Measurements from ENCODE around the gene IRF1.

DNA sequence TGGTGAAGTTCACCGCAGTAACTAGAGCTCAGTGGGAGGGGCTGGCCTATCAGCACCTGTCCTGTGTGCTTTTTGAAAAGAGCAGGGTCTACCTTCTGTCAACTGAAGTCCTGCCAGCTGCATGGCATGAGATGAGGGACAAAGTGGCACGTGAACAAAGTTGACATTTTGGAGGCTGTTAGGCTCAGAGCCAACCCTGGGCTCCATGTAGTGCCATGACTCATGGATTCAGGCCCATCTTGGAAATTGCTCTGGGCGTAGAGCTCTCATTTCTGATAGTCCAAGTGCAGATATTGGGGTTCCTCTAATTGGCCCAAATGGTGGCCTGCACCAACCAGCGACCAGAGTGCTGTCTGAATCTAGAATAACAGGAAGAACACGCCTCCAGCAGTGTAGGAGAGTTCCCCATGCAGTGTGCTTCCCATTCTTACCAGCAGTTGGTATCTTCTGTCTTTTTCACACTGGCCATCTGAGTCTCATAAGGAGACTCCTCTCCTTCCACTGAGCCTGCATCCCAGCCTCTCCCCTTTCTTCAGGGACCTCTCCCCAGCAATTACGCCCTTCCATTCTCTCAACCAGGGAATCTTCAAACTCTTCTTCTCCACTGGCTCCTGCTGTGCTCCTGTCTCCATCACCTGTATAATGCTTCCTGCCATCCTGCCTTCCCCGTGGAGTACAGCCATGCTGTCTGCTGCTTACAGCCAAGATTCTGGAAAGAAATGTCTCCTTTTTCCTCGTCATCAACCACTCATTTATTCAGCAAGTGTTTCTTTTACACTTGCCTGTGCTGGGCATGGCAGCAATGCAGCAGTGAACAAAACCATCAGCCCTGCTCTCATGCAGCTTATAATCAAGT lies 30.4 kb downstream of the IRF1 start:
- TF ChIP-seq EZH2 (IDR thresholded peaks at IDR 0.05; ENCODE audit: low read depth, low read length, severe bottlenecking) (no peak), GABPA (IDR thresholded peaks at IDR 0.05; ENCODE audit: borderline replicate concordance, insufficient read depth, low read length) (no peak), RFX5 (IDR thresholded peaks at IDR 0.05; ENCODE audit: borderline replicate concordance, low read depth, low read length) (no peak), CREB1 (IDR thresholded peaks at IDR 0.05) (no peak), TEAD4 (IDR thresholded peaks at IDR 0.05; ENCODE audit: low read depth, low read length) (no peak), SIN3A (conservative IDR thresholded peaks at IDR 0.05 in 1 of 2, IDR thresholded peaks at IDR 0.05 in 1 of 2; ENCODE audit: low read depth in 1 of 2, low read length in 2 of 2) (no peak), POLR2AphosphoS5 (IDR thresholded peaks at IDR 0.05; ENCODE audit: low read depth, low read length) (no peak)
- TF ChIP-seq, protein P1, sequence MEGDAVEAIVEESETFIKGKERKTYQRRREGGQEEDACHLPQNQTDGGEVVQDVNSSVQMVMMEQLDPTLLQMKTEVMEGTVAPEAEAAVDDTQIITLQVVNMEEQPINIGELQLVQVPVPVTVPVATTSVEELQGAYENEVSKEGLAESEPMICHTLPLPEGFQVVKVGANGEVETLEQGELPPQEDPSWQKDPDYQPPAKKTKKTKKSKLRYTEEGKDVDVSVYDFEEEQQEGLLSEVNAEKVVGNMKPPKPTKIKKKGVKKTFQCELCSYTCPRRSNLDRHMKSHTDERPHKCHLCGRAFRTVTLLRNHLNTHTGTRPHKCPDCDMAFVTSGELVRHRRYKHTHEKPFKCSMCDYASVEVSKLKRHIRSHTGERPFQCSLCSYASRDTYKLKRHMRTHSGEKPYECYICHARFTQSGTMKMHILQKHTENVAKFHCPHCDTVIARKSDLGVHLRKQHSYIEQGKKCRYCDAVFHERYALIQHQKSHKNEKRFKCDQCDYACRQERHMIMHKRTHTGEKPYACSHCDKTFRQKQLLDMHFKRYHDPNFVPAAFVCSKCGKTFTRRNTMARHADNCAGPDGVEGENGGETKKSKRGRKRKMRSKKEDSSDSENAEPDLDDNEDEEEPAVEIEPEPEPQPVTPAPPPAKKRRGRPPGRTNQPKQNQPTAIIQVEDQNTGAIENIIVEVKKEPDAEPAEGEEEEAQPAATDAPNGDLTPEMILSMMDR (IDR thresholded peaks at IDR 0.05; ENCODE audit: control extremely low read depth in 1 of 3, insufficient read depth in 1 of 3, low read depth in 1 of 3, low read length in 3 of 3) = peak in 2 of 3 experiments; percentile 6 to 40; a peak in 1 of 4 replicates

All from H1 (cell line).